ENCODE results near the gene PDXP.

The PDXP gene

GRCh38 chr22:37703906-37704305 is 45.4 kb downstream of the PDXP start:
- no peak overlapping the region for H3K27ac ChIP-seq (ENCODE audit: low read depth, low read length)
- no peak overlapping the region for H3K4me3 ChIP-seq (ENCODE audit: low read depth, low read length)
- no peaks in the 10 kb centered on the region for H3K4me1 ChIP-seq (ENCODE audit: control insufficient read depth, insufficient read depth, low read length, unreplicated experiment)
- H3K79me2 ChIP-seq (ENCODE audit: control insufficient read depth, insufficient read depth, low read length, unreplicated experiment), result no peaks in the 10 kb centered on the region
- H3K36me3 ChIP-seq (ENCODE audit: insufficient read depth, low read length), result no peaks in the 10 kb centered on the region
- no peaks in the 10 kb centered on the region for H3K27me3 ChIP-seq (ENCODE audit: insufficient read depth, low read length)
- H2AFZ ChIP-seq (ENCODE audit: low read length, unreplicated experiment), result no peak overlapping the region

- H3K36me3 ChIP-seq (ENCODE audit: insufficient read depth, low read length), result no peaks in the 10 kb centered on the region
- H3K79me2 ChIP-seq (ENCODE audit: control insufficient read depth, insufficient read depth, low read length, unreplicated experiment), result no peaks in the 10 kb centered on the region
- no peaks in the 10 kb centered on the region for H3K4me1 ChIP-seq (ENCODE audit: control insufficient read depth, insufficient read depth, low read length, unreplicated experiment)
- no peak overlapping the region for H3K4me3 ChIP-seq (ENCODE audit: low read depth, low read length)
- H3K27ac ChIP-seq (ENCODE audit: low read depth, low read length), result no peak overlapping the region
- H3K27me3 ChIP-seq (ENCODE audit: insufficient read depth, low read length), result no peaks in the 10 kb centered on the region
- no peak overlapping the region for H2AFZ ChIP-seq (ENCODE audit: low read length, unreplicated experiment)
These were observed 46.1 kb downstream of the PDXP start for GRCh38 chr22:37704645-37705044.

- no peak overlapping the region for H2AFZ ChIP-seq (ENCODE audit: low read length, unreplicated experiment)
- H3K36me3 ChIP-seq (ENCODE audit: insufficient read depth, low read length), result no peaks in the 10 kb centered on the region
- H3K4me1 ChIP-seq (ENCODE audit: control insufficient read depth, insufficient read depth, low read length, unreplicated experiment), result no peaks in the 10 kb centered on the region
- H3K79me2 ChIP-seq (ENCODE audit: control insufficient read depth, insufficient read depth, low read length, unreplicated experiment), result no peaks in the 10 kb centered on the region
- H3K27ac ChIP-seq (ENCODE audit: low read depth, low read length), result no peak overlapping the region
- H3K4me3 ChIP-seq (ENCODE audit: low read depth, low read length), result no peak overlapping the region
- no peaks in the 10 kb centered on the region for H3K27me3 ChIP-seq (ENCODE audit: insufficient read depth, low read length)
These were observed 46.7 kb downstream of the PDXP start for GRCh38 chr22:37705205-37705604.

GRCh38 chr22:37708580-37709444 is 50.3 kb downstream of the PDXP start:
- Histone ChIP-seq H3K36me3 (ENCODE audit: insufficient read depth, low read length) (no peaks in the 10 kb centered on the region), H3K4me3 (ENCODE audit: low read depth, low read length) (no peak overlapping the region)

GRCh38 chr22:37709445-37709765 is 50.9 kb downstream of the PDXP start:
- H3K4me3 ChIP-seq (ENCODE audit: low read depth, low read length), result no peak overlapping the region
- no peak overlapping the region for H3K27ac ChIP-seq (ENCODE audit: low read depth, low read length)
- no peaks in the 10 kb centered on the region for H3K27me3 ChIP-seq (ENCODE audit: insufficient read depth, low read length)
- no peaks in the 10 kb centered on the region for H3K4me1 ChIP-seq (ENCODE audit: control insufficient read depth, insufficient read depth, low read length, unreplicated experiment)
- no peaks in the 10 kb centered on the region for H3K79me2 ChIP-seq (ENCODE audit: control insufficient read depth, insufficient read depth, low read length, unreplicated experiment)
- no peaks in the 10 kb centered on the region for H3K36me3 ChIP-seq (ENCODE audit: insufficient read depth, low read length)
- no peak overlapping the region for H2AFZ ChIP-seq (ENCODE audit: low read length, unreplicated experiment)

More at GRCh38 chr22:37708580-37709444, 50.3 kb downstream of the PDXP start:
- Histone ChIP-seq H3K79me2 (ENCODE audit: control insufficient read depth, insufficient read depth, low read length, unreplicated experiment) (no peaks in the 10 kb centered on the region), H3K4me1 (ENCODE audit: control insufficient read depth, insufficient read depth, low read length, unreplicated experiment) (no peaks in the 10 kb centered on the region), H3K27me3 (ENCODE audit: insufficient read depth, low read length) (no peaks in the 10 kb centered on the region), H3K27ac (ENCODE audit: low read depth, low read length) (no peak overlapping the region), H2AFZ (ENCODE audit: low read length, unreplicated experiment) (no peak overlapping the region)

- no peaks in the 10 kb centered on the region for H3K36me3 ChIP-seq (ENCODE audit: insufficient read depth, low read length)
- H3K79me2 ChIP-seq (ENCODE audit: control insufficient read depth, insufficient read depth, low read length, unreplicated experiment), result no peaks in the 10 kb centered on the region
- H2AFZ ChIP-seq (ENCODE audit: low read length, unreplicated experiment), result no peak overlapping the region
- H3K4me3 ChIP-seq (ENCODE audit: low read depth, low read length), result no peak overlapping the region
- no peak overlapping the region for H3K27ac ChIP-seq (ENCODE audit: low read depth, low read length)
- H3K4me1 ChIP-seq (ENCODE audit: control insufficient read depth, insufficient read depth, low read length, unreplicated experiment), result no peaks in the 10 kb centered on the region
- no peaks in the 10 kb centered on the region for H3K27me3 ChIP-seq (ENCODE audit: insufficient read depth, low read length)
These were observed 52.2 kb downstream of the PDXP start for GRCh38 chr22:37710675-37711074.

- no peaks in the 10 kb centered on the region for H3K79me2 ChIP-seq (ENCODE audit: control insufficient read depth, insufficient read depth, low read length, unreplicated experiment)
- H3K4me1 ChIP-seq (ENCODE audit: control insufficient read depth, insufficient read depth, low read length, unreplicated experiment), result peaks cover 1% of the 10 kb centered on the region
- H3K27ac ChIP-seq (ENCODE audit: low read depth, low read length), result no peak overlapping the region
- H3K36me3 ChIP-seq (ENCODE audit: insufficient read depth, low read length), result no peaks in the 10 kb centered on the region
- no peak overlapping the region for H3K4me3 ChIP-seq (ENCODE audit: low read depth, low read length)
- H3K27me3 ChIP-seq (ENCODE audit: insufficient read depth, low read length), result no peaks in the 10 kb centered on the region
- no peak overlapping the region for H2AFZ ChIP-seq (ENCODE audit: low read length, unreplicated experiment)
These were observed 53.0 kb downstream of the PDXP start for GRCh38 chr22:37711490-37711889.

GRCh38 chr22:37713761-37714160 is 55.2 kb downstream of the PDXP start:
- Histone ChIP-seq H2AFZ (ENCODE audit: low read length, unreplicated experiment) (no peak overlapping the region), H3K4me3 (ENCODE audit: low read depth, low read length) (no peak overlapping the region), H3K79me2 (ENCODE audit: control insufficient read depth, insufficient read depth, low read length, unreplicated experiment) (no peaks in the 10 kb centered on the region), H3K27ac (ENCODE audit: low read depth, low read length) (no peak overlapping the region), H3K27me3 (ENCODE audit: insufficient read depth, low read length) (no peaks in the 10 kb centered on the region), H3K4me1 (ENCODE audit: control insufficient read depth, insufficient read depth, low read length, unreplicated experiment) (peaks cover 3% of the 10 kb centered on the region), H3K36me3 (ENCODE audit: insufficient read depth, low read length) (no peaks in the 10 kb centered on the region)

GRCh38 chr22:37714634-37715033 is 56.1 kb downstream of the PDXP start:
- no peak overlapping the region for H3K4me3 ChIP-seq (ENCODE audit: low read depth, low read length)
- H3K27me3 ChIP-seq (ENCODE audit: insufficient read depth, low read length), result no peaks in the 10 kb centered on the region
- H3K4me1 ChIP-seq (ENCODE audit: control insufficient read depth, insufficient read depth, low read length, unreplicated experiment), result peaks cover 3% of the 10 kb centered on the region
- no peak overlapping the region for H2AFZ ChIP-seq (ENCODE audit: low read length, unreplicated experiment)
- no peaks in the 10 kb centered on the region for H3K36me3 ChIP-seq (ENCODE audit: insufficient read depth, low read length)
- H3K79me2 ChIP-seq (ENCODE audit: control insufficient read depth, insufficient read depth, low read length, unreplicated experiment), result no peaks in the 10 kb centered on the region
- no peak overlapping the region for H3K27ac ChIP-seq (ENCODE audit: low read depth, low read length)

- H3K27ac ChIP-seq (ENCODE audit: low read depth, low read length), result no peak overlapping the region
- no peak overlapping the region for H2AFZ ChIP-seq (ENCODE audit: low read length, unreplicated experiment)
- peaks cover 3% of the 10 kb centered on the region for H3K4me1 ChIP-seq (ENCODE audit: control insufficient read depth, insufficient read depth, low read length, unreplicated experiment)
- H3K36me3 ChIP-seq (ENCODE audit: insufficient read depth, low read length), result no peaks in the 10 kb centered on the region
- no peak overlapping the region for H3K4me3 ChIP-seq (ENCODE audit: low read depth, low read length)
- no peaks in the 10 kb centered on the region for H3K79me2 ChIP-seq (ENCODE audit: control insufficient read depth, insufficient read depth, low read length, unreplicated experiment)
- no peaks in the 10 kb centered on the region for H3K27me3 ChIP-seq (ENCODE audit: insufficient read depth, low read length)
These were observed 57.2 kb downstream of the PDXP start for GRCh38 chr22:37715760-37716159.

All from ACC112 (cell line).